ENCODE data around the gene MRPL2.

MRPL2 gene

DNA sequence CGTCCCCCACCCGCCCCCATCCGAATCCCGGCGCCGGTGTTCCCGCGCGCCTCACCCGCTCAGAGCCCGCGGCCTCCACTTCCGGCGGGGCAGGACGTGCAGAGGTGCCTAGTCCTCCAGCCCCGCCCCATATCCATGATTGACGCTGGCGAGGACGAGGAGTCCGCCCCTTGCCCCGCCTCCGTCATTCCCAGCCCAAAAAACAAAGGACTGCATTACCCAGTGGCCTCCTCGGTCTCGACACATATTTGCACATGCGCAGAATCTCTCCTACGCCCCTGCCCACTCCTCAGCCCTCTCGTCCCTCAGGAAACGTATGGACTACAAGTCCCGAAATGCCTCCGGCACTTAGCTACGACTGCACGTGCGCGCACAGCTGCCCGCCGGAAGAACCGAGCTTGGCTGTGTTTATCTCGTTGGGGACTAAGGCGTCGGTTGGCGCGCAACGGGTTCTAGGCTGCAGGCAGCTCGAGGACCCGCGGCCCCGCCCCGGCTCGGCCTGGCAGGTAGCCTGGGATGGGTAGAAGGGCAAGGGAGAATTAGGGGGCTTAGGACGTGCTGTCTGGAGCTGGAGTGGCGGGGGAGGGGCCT, 45.3 kb downstream of the MRPL2 start, which contains the start of the genes KLHDC3 and MEA1:
TSS of gene KLHDC3 (plus strand) at position 407 of the 591 bp plus-strand sequence. CDS start 2,944 bp downstream, outside the sequence.
TSS of gene MEA1 (minus strand) at position 104 of the 591 bp plus-strand sequence. CDS start 133 bp downstream, outside the sequence.
- H3K4me3 ChIP-seq (ENCODE audit: low read depth, low read length), result peak within 1 kb of the TSS; percentile 94
- TF ChIP-seq, protein P1, sequence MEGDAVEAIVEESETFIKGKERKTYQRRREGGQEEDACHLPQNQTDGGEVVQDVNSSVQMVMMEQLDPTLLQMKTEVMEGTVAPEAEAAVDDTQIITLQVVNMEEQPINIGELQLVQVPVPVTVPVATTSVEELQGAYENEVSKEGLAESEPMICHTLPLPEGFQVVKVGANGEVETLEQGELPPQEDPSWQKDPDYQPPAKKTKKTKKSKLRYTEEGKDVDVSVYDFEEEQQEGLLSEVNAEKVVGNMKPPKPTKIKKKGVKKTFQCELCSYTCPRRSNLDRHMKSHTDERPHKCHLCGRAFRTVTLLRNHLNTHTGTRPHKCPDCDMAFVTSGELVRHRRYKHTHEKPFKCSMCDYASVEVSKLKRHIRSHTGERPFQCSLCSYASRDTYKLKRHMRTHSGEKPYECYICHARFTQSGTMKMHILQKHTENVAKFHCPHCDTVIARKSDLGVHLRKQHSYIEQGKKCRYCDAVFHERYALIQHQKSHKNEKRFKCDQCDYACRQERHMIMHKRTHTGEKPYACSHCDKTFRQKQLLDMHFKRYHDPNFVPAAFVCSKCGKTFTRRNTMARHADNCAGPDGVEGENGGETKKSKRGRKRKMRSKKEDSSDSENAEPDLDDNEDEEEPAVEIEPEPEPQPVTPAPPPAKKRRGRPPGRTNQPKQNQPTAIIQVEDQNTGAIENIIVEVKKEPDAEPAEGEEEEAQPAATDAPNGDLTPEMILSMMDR (IDR thresholded peaks at IDR 0.05; ENCODE audit: insufficient read depth, low read depth, low read length, missing control alignments), result no peak
- DNase-seq (ENCODE audit: low read depth), result peak; percentile 100

DNA sequence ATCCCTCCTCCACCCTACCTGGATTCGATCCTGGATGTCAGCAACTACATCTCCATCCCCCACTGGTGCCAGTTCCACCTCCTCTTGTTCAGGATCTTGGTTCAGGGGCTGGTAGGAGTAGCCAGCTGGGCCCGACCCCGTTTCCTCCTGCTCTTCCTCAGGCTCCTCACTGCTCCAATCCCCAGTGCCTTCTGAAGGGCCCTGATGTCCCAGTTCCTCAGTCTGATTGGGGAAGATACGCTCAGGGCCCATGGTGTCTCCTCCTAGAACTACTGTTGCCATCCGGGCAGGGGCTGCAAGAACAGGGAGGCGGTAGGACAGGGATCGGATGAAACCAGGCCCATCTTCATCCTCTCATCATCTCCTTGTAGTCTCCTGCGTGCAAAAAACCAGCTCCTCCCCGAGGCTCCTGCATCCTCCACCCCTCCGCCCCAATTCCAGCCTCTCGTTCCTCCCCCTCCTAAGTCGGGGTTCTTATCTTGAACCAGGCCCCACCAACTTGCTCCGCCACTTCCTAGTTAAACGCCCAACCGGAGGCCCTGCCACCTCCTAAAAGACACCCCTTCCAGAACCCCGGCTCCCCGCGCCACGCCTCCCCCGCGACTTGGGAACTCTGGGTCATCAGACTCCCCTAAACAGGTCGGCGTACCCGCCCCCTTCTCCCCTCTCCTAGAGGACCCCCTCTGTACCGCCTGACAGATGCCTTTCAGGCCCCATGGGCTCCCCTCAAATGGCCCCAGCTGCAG, 46.0 kb downstream of the MRPL2 start:
- DNase-seq (ENCODE audit: low read depth), result no peak
- TF ChIP-seq, protein P1 (IDR thresholded peaks at IDR 0.05; ENCODE audit: insufficient read depth, low read depth, low read length, missing control alignments), result no peak
- peak overlapping the region; percentile 94 for H3K4me3 ChIP-seq (ENCODE audit: low read depth, low read length)

DNA sequence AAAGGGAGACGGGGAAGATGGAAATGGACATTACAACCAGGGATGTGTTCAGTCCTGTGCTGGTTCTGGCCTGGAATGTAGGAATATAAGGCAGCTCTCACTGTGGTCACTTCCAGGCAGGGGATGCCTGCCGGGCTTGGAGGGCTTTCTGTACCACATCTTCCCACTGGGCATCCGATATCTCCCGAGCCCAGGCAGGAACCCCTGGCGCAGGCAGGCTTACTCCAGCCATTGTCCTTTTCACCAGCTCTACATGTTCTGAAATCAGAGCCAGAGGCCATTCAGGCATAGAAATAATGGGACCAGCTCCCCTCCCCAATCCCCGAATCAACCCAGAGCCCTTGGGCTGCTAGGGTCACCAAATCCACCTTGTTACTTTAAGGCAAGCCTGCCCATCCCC, 46.9 kb downstream of the MRPL2 start:
- H3K4me3 ChIP-seq (ENCODE audit: low read depth, low read length), result peak overlapping the region; percentile 94
- no peak for DNase-seq (ENCODE audit: low read depth)
- TF ChIP-seq, protein P1 (IDR thresholded peaks at IDR 0.05; ENCODE audit: insufficient read depth, low read depth, low read length, missing control alignments), result no peak

DNA sequence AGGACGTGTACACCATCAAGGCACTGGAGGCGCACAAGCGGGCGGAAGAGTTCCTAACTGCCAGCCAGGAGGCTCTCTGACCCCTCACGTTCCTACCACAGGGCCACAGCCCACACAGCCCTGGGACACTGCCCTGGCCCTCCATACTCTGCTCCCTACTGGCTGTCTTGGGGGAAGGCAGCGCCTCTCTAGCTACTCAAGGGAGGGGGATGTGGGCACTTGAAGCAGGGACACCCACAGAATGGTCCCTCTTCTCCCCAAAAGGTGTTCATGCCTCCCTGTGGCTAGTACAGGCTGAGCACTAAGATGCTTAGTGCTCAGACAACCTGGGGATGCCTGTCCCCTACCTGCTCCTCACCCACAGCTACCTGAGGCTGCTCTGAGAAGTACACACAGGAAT, 48.0 kb downstream of the MRPL2 start:
- no peak overlapping the region for H3K4me3 ChIP-seq (ENCODE audit: low read depth, low read length)
- TF ChIP-seq, protein P1 (IDR thresholded peaks at IDR 0.05; ENCODE audit: insufficient read depth, low read depth, low read length, missing control alignments), result no peak
- DNase-seq (ENCODE audit: low read depth), result no peak

DNA sequence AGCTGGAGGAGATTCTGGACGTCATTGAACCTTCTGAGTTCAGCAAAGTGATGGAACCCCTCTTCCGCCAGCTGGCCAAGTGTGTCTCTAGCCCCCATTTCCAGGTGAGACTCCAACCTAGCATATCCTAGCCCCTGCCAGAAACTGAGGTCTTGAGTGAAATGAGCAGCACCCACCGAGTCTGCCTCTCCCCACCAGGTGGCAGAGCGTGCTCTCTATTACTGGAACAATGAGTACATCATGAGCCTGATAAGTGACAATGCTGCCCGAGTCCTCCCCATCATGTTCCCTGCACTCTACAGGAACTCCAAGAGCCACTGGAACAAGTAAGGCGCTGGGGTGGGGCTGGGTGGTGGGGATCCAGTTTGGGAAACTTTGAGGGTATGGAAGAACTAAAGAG, 50.1 kb downstream of the MRPL2 start:
- no peak overlapping the region for H3K4me3 ChIP-seq (ENCODE audit: low read depth, low read length)
- peak; percentile 57 for DNase-seq (ENCODE audit: low read depth)

DNA sequence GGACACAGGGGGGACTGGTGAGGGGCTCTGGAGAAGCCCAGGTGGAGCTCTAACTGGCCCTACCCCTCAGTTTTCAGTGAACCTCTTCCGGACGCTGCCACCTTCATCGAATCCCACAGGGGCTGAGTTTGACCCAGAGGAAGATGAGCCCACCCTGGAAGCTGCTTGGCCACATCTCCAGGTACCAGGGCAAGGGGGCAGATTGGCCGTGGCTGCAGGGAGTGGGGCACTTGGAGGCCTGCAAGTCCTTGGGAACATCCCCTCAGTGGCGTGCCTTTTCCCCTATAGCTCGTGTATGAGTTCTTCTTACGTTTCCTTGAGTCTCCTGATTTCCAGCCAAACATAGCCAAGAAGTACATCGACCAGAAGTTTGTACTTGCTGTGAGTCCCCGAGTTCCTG, 52.1 kb downstream of the MRPL2 start:
- TF ChIP-seq, protein P1 (IDR thresholded peaks at IDR 0.05; ENCODE audit: insufficient read depth, low read depth, low read length, missing control alignments), result no peak
- DNase-seq (ENCODE audit: low read depth), result no peak
- H3K4me3 ChIP-seq (ENCODE audit: low read depth, low read length), result no peak overlapping the region

More for the DNA sequence above, 50.1 kb downstream of the MRPL2 start:
- TF ChIP-seq, protein P1 (IDR thresholded peaks at IDR 0.05; ENCODE audit: insufficient read depth, low read depth, low read length, missing control alignments), result peak; percentile 46
